Thyroid gland (tissue), 4 donors: ENCODE measurements around the gene SH3GL1.

Source experiments
- POLR2A ChIP-seq, 2 donors: fragments of 450-650 bp; IDR thresholded peaks; one replicate each; pipeline ENCODE4 v1.6.1; 2017; ENCODE audit warnings: antibody characterized with exemption in 2 of 2, mild to moderate bottlenecking in 2 of 2, moderate library complexity in 1 of 2
- TF ChIP-seq, protein P1 (sequence below), 6 experiments: fragments of 200-600 bp in 3 of 6; fragments of 450-650 bp in 3 of 6; sonication (generic) in 3 of 6; IDR thresholded peaks; one replicate each; pipeline ENCODE4 v1.5.1; 2016 to 2019; ENCODE audit warnings: antibody characterized with exemption in 6 of 6, mild to moderate bottlenecking in 2 of 6, inconsistent platforms in 1 of 6, moderate library complexity in 1 of 6

DNA sequence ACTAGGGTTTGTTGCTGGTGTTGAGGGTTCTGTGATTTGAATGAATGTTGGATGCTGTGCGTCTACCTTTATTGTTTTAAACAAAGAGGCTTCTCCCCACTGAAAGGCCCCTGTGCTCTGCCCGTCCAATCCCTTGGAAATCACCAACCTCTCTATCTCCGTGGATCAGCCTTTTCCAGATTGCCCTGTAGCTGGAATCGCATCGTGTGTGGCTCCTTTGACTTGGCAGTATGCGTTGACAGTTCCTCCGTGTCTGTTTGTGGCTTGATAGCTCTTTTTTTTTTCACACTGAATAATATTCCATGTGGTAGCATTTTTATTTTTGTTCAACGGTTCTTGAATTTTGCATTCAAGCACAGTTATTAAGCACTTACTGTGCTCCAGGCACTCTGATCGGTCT is 34.0 kb upstream of the SH3GL1 start:
- TF ChIP-seq, protein P1, sequence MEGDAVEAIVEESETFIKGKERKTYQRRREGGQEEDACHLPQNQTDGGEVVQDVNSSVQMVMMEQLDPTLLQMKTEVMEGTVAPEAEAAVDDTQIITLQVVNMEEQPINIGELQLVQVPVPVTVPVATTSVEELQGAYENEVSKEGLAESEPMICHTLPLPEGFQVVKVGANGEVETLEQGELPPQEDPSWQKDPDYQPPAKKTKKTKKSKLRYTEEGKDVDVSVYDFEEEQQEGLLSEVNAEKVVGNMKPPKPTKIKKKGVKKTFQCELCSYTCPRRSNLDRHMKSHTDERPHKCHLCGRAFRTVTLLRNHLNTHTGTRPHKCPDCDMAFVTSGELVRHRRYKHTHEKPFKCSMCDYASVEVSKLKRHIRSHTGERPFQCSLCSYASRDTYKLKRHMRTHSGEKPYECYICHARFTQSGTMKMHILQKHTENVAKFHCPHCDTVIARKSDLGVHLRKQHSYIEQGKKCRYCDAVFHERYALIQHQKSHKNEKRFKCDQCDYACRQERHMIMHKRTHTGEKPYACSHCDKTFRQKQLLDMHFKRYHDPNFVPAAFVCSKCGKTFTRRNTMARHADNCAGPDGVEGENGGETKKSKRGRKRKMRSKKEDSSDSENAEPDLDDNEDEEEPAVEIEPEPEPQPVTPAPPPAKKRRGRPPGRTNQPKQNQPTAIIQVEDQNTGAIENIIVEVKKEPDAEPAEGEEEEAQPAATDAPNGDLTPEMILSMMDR (IDR thresholded peaks at IDR 0.05), result no peak
- TF ChIP-seq POLR2A (IDR thresholded peaks at IDR 0.05), result no peak
